OCI-M1 (cell line): ENCODE data around the gene ADO.

Experiments
- DNase-seq: peaks from one replicate; lab custom pipeline; 2025; lab: John Stamatoyannopoulos, UW

ADO gene

DNA sequence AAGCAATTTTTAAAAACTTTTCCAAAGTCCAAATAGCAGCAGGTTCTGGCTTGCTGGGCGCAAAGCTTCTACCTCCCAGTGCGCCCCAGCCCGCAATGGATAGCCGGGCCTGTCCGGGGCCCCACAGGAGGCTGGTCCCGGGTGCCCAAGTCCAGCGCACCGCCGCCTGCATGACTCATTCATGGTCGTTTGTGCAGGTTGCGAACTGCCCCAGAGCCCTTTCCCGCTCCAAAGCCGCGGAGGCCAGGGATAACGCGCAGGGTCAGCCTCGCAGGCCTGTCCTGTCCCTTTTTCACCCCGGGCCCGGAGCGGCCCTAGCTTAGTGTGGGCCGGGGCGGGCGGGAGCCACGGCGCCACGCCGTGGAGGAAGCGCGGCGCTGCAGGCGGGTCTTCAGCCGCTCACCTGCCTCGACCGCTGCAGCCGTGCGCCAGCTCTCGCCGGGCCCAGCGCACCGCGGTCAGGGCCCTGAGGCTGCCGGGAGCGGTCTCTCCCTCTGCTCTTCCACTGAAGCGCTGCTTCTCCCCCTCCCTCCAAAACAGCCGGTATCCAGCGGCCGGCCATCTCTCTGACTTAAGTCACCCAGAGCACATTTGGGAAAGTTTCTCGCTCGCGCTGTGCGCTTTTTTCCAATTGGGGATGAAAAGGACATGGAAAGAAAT lies 13.4 kb downstream of the ADO start:
- peak; percentile 84 for DNase-seq

DNA sequence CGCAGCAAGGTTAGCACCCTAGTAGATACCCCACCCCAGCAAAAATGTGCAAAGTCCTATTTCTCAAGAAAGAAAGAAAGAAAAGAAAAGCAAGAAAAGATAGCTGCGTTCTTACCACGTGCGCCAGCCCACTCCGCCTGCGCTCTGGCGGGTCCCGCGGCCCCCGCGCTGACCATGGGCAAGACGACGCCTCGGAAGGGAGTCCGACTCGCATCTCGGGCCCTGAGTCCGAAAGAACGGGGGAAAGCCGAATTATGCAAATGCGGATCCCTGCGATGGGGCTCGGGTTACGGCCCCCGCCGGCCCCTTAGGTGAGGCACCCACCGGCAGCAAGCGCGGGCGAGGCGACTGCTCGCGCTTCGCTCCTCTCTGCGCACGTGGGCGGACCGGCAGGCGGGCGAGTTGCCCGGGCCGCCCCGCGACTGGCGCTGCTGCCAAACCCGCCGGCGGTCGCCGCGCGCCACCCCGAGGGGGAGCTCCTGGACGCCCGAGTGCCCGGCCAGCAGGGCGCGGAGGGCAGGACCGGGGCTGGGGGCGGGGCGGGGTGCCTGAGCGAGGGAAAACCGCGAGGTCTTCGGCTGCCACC lies 14.0 kb downstream of the ADO start:
- no peak for DNase-seq

DNA sequence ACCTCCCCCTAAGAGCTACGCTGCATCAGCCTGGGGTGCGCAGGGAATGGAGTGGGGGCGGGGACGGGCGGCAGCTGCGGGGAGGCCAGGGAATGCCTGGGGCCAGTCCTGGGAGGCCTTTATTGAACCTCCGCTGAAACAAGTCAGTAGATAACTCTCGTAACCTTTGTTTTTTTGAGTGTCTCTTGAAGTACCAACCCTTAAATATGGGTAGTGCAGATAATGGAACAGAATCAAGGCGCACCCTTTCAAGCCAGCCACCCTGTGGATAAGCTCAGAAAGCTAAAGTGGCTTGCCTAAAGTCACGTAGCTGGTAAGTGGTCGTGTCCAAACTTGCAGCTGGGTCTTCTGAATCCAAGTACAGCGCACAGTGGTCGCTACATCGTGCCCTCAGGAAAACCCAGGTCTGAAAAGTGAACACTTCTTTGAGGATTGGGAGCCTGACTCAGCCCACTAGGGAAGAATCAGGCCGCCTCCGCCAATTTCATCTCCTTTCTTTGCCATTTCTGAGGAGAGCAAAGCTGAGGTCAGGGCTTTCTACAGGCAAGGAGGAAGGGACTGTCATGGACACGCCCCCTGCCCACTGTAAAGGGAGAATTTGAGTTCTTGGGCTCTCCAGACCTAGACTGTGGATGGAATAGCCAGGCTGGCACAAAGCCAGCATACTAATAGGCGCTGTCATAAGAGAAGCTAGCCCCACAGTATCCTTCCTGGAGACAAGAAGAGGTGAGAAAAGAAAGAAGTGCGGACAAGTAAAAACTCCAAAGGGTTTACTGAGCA lies 14.8 kb downstream of the ADO start:
- DNase-seq, result peak; percentile 45

DNA sequence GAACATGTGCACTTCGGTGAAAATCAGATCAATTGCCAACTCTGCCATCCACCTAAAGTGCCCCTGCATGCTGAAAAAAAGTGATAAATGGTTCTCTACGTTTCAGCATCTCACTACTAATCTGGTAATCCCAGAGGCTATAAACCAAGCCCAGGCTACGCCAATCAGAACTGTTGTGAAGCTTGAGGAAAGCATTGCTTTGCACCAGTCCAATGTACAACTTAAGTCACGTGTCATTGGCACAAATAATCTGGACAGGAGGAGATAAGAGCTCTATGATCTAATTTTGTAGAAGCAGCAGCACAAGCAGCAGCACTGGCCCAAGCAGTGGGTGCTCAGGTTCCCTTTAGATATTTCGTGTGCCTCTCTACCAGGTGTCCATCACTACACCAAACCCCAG lies 16.1 kb downstream of the ADO start:
- peak; percentile 47 for DNase-seq

DNA sequence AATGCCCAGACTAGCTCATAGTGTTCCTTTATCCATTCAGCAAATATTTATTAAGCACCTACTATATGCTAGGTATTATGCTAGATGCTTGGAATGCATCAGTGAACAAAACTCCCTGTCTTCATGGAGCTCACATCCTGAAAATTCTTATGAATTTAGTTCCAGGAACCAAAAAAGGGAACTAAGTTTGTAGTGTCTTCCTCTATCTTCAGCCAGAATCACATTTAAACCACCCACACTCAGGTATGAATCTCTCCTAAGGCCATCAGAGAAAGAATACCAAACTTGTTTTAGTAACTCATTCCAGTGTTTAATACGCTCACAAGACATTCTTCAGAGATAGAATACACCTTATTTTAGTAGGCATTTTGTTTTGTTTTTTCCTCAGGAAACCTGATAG lies 21.8 kb downstream of the ADO start:
- peak; percentile 56 for DNase-seq

DNA sequence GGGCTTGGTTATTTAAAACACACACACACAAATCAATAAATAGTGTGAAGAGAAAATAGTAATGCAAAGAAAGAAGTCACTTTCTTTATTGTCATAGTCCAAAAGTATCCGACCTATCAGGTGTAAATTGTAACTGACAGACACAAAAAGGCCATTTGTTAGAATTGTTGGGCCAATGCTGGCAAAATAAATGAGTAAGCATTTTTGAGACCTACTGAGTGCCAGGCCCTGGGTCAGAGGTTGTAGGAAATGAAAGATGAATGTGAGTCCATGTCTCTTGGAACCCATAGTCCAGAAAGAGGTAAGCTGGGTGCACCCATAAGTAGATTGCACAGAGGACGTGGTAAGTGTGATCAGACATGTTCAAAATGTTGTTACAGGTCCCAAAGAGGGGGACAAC lies 25.1 kb downstream of the ADO start:
- DNase-seq, result no peak

DNA sequence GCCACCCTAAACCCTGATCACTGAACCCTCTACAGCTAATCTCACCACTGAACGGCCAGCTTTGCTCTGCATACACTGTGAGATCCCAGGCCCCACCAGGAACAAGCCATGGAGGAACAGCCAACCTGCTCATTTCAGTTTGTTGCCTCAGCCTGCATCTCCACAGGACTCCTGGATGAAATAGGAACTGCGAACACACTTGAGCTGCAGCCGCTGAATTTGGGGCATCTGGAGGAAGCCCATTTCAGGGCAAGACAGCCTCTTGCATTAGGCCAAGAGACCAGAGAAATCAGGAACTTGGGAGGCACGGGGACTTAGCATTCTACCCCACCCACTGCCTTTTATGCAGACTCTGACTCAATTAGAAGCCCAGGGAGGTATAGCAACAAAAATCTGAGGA lies 26.2 kb downstream of the ADO start:
- DNase-seq, result peak; percentile 27

DNA sequence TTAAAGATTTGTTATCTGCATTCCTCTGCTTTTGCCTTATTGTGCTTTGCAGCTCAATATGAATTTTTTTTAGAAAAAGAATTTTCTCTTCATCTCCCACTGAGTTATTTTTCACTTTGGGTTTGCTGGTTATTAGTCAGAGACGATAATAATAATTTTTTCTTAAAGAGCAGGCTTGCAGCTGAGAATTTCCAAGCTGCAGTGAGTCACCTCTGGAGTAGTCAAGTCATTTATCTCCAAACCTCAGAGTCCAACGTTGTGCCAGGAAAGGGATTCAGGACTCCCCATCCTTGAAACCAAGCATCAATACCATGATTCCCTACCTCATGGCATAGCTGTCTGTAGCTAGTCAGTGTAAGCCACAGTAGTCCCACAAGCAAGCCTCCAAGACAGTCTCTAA lies 26.8 kb downstream of the ADO start:
- DNase-seq, result no peak

DNA sequence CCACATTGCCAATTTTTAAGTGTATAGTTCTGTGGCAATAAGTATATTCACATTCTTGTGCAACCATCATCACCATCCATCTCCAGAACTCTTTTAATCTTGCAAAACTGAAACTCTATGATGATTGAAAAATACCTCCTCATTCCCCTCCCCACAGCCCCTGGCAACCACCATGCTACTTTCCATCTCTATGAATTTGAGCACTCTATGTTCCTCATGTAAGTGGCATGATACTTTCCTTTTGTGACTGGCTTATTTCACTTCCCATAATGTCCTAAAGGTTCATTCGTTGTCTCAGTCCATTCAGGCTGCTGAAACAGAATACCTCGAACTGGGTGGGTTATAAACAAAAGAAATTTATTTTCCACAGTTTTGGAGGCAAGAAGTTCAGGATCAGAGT lies 35.1 kb downstream of the ADO start:
- DNase-seq, result no peak

DNA sequence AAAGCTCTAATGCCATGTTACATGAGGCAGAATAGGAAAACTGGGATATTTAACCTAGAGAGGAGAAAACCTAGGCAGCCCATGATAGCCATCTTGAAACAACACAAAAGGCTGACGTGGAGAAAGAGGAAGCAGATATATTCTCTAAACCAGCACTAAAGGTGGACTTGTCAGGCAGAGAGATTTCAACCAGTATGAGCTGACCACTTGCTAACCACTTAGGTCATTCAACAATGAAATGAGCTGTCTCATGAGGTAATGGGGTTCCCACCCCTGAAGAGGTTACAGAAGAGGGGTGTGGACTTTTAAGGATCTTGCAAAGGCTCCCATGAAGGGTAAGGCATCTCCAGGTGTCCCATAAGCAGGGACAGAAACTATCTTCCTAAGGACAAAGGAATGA lies 38.5 kb downstream of the ADO start:
- DNase-seq, result peak; percentile 51

DNA sequence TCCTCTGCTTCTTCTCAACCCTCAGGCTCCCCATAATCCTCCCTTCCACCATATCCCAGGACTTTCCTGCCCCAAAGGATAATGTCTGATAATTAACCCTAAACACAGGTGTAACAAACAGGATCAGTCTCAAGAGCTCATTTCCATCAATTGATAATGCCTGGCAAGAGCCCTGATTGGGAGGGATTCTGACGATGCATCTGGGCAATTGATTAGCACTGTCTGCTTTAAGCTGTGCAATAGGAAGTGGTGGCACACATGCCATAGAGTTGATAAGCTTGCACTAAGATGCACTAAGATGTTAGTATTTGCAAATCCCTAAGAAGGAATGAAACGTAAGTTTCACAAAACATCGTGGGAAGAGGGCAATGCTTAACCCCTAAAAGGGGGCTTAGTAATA lies 39.1 kb downstream of the ADO start:
- DNase-seq, result peak; percentile 62

DNA sequence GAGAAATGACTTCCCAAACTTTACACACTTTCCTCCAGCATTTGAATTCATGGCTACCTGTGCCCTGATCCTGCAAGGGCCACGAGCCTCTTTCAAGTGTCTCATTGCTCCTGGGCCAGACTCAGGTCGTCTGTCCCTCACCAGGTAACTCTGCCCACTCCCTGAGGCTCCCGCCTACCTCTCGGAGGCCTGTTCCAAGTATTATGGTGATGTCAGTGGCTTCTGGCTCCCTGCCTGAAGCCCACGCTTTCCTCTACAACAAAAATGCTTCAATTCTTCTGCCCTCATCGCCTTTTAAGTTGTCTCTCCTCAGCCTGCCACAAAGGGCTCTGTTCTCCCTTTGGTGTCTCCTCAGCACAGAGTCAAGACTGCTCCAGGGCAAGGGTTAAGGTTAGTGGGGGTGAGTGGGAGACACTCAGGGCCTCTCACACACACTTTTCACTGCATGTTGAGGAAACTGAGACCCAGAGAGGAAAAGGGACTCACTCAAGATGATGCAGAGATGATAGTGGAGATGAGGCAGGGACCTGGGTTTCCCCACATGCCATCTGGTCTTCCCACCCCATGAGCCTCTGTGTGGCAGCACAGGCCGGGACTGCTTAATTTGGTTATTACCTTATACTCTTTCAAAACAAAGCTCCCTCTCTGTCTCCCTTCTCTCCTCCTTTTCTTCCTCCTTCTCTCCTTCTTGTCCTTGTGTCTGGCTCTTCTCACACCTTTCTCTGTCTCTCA lies 39.9 kb downstream of the ADO start:
- DNase-seq, result no peak

DNA sequence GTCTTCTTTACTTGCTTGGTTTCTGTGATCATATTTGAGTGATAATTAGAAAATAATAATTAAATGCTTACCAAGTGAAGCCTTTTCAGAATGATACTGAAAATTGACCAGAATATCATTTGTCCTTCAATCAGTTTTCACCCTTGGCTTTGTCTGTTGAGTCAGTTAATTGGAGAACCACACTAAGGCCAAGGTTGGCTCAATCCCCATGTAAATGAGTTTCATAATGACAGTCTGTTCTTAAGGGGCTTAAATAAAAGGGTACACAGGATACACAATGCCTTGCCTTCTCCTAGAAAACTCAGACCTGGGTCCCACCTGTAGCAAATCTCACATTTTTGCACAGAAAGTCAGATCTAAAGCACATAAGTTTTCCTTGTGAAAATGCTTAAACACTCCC lies 42.9 kb downstream of the ADO start:
- no peak for DNase-seq

DNA sequence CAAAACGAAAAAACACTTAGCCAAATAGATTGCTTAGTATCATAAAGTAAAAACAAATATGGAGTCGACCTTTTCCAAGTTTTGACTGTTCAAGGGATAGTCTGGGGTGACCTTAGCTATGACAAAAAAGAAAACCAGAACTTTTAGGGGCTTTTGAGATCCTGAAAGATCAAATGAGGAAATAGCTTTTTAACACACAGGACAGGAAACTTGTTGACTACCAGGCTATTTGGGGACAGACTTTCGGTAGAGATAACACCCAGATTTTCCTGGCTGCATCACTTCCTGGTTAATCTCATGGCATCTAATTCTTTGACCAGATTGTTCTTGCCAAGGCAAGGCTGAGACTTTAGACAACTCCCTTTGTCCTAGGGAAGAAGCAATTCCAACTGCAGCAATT lies 46.1 kb downstream of the ADO start:
- peak; percentile 11 for DNase-seq

DNA sequence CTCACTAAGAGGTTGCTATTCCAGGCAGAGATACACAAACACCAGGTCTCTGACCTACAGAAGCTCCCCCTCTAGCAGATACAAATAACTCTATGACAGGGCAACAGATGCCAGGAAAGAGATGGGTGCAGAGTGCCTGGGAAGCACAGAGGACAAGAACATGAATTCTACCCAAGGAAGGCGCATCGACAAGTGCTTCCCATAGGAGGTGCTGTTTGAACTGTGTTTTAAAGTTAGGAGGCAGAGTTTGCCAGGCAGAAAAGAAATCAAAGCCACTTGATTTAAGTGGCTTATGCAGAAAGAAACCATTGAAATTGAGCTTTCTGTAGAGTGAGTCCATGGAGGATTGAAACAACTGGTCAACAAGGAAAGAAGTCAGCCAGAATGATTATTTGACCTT lies 46.9 kb downstream of the ADO start:
- DNase-seq, result peak; percentile 51

DNA sequence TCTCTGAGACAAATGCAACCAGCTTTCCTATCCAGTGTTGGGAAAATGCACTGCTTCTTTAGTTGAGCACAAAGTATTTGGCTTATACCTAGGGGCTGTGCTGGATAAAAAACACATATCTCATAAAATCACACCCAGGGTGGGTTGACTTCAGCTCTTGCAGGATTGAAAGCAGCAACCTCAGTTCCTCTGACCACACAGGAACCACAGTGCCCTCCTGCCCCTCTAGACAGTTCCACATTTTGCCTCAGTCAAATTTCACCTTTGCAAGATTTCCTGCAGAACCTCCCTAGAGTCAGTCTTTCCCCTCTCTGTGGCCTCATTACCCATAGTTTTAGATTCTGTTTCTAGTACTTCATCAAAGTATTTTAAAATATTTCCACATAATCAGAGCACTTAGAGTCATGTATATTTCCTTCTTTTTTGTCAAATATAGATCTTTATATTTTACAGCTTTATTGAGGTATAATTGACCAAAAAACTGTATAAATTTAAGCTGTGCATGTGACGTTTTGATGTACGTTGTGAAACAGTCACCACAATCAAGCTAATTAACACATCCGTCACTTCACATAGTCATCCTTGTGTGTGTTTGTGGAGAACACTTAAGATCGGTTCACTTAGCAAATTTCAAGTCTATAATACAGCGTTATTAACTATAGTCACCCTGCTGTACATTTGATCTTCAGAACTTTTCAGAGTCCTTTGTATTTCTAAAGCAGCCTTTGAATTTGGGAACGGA lies 48.6 kb downstream of the ADO start:
- DNase-seq, result no peak

DNA sequence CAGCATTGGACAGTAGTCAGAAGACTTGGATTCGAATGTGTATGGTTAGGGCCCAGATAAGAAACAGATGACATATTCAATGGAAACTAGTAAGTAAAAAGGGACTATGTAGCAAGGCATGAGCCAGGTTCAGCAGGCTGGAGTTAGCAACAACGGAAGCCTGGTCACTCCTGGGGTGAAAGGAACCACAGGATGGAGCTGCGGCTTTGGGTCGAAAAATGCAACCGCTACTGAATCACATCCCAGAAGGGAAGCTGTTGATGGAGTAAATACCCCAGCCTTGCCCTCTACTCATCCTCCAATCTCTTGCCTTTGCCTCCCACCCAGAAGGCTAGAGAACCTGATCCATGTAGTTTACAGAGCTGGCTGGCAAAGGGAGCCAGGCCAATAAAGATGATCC lies 49.2 kb downstream of the ADO start:
- peak; percentile 9 for DNase-seq

DNA sequence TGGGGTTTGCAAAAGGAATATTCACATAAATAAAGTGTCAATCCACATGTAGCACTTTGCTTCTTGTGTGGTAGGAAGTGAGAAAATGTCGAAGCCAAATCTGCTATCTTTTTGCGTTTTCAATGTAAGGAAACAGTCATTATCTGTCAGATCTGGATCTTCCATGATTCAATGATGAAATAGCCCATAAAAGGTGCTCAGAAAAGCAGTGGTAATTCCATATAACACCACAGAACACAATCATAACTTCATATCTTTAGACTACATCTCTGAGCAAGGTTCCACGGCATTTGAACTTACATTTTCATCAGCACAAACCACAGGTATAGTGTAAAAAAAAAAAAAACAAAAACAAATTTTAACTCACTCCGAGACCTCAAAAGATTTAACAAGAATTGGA lies 51.5 kb downstream of the ADO start:
- no peak for DNase-seq
